ENCODE results near the gene SGMS1.

- no peak for TF ChIP-seq POLR2A (IDR thresholded peaks at IDR 0.05; ENCODE audit: low read length)
- no peak for TF ChIP-seq GATA1 (IDR thresholded peaks at IDR 0.05; ENCODE audit: low read depth, low read length)
Measured at GRCh38 chr10:50504389-50504788, 119.4 kb downstream of the SGMS1 start.
